A549 (cell line): Measurements from ENCODE around the gene LIN7A. TPM values are rescaled to one million over a fixed set of nuclear protein-coding genes. Genes with fewer than 3 reads are reported as not detected.

ENCODE experiments used
- ATAC-seq, 2 experiments: fragments of 200-7000 bp in 1 of 2; fragments of >200 bp in 1 of 2; cut with Nextera tagmentation in 1 of 2; cut with Tn5 transposase in 1 of 2; 3 replicates each; pipeline versions ENCODE4 v1.8.0 to v1.9.1; 2018 to 2020; ENCODE audit warnings: mild to moderate bottlenecking in 1 of 2, moderate library complexity in 1 of 2
- CTCF ChIA-PET: fragments of 300-600 bp; sonication (Branson Sonifier 250); formaldehyde crosslinking; extraction: SDS; loops from one replicate; lab custom pipeline; 2021; ENCODE audit warnings: antibody characterized with exemption, inconsistent platforms; lab: Yijun Ruan, JAX
- POLR2A ChIA-PET: fragments of 350-600 bp; formaldehyde crosslinking; extraction: SDS; loops from one replicate; lab custom pipeline; 2021; ENCODE audit warnings: antibody characterized with exemption, inconsistent platforms; lab: Yijun Ruan, JAX
- DNase-seq, 2 experiments: peaks; one replicate each; pipeline versions ENCODE4 v3.0.0 to v3.0.0-alpha.2; 2011 to 2016; ENCODE audit warnings: low read depth in 1 of 2, low spot score in 1 of 2
- FAIRE-seq: peaks from 2 replicates; lab custom pipeline; 2011; peaks lifted over from hg19 to GRCh38; lab: Jason Lieb, UNC
- H3K27ac ChIP-seq, 2 experiments: fragments of >200 bp; sonication (Bioruptor Twin); formaldehyde crosslinking; 3 replicates each; pipeline ENCODE4 v1.5.1; 2016 to 2017
- H3K4me1 ChIP-seq: fragments of >200 bp; sonication (Bioruptor Twin); formaldehyde crosslinking; 3 replicates; pipeline ENCODE4 v1.6.1; 2016
- H3K4me2 ChIP-seq: fragments of >200 bp; sonication (Bioruptor Twin); formaldehyde crosslinking; 3 replicates; pipeline ENCODE4 v1.6.1; 2016
- H3K4me3 ChIP-seq: fragments of >200 bp; sonication (Bioruptor Twin); formaldehyde crosslinking; 3 replicates; pipeline ENCODE4 v1.5.1; 2016
- H3K9me3 ChIP-seq: fragments of >200 bp; sonication (Bioruptor Twin); formaldehyde crosslinking; 3 replicates; pipeline ENCODE4 v1.6.1; 2016
- ATOH8 ChIP-seq: fragments of 250-450 bp; sonication (Bioruptor Pico); IDR thresholded peaks from 2 replicates; pipeline ENCODE4 v1.5.0; 2020; ENCODE audit warnings: low read depth, mild to moderate bottlenecking, moderate library complexity
- BHLHE40 ChIP-seq: IDR thresholded peaks from 2 replicates; pipeline ENCODE4 v1.6.1; 2012; ENCODE audit warnings: low read depth, low read length, inconsistent platforms
- CEBPB ChIP-seq, 2 experiments: fragments of >200 bp in 1 of 2; sonication (Bioruptor Twin) in 1 of 2; formaldehyde crosslinking in 1 of 2; IDR thresholded peaks; 2 replicates each; pipeline ENCODE4 v1.6.1; 2012 to 2016
- CHD2 ChIP-seq: fragments of 150-350 bp; IDR thresholded peaks from 2 replicates; pipeline ENCODE4 v1.6.1; 2014; ENCODE audit warnings: low read length; ENCODE audit not compliant: partially characterized antibody
- CHD4 ChIP-seq: fragments of 200-600 bp; sonication (generic); IDR thresholded peaks from 2 replicates; pipeline ENCODE4 v1.6.1; 2016; ENCODE audit warnings: antibody characterized with exemption, mild to moderate bottlenecking, borderline replicate concordance
- EHMT2 ChIP-seq: fragments of 200-600 bp; sonication (generic); IDR thresholded peaks from 2 replicates; pipeline ENCODE4 v1.6.1; 2016; ENCODE audit warnings: antibody characterized with exemption, low read depth, mild to moderate bottlenecking, moderate library complexity
- FOXS1 ChIP-seq: fragments of 250-450 bp; sonication (Bioruptor Pico); IDR thresholded peaks from 2 replicates; pipeline ENCODE4 v1.5.0; 2020; ENCODE audit warnings: mild to moderate bottlenecking, moderate library complexity
- GATA3 ChIP-seq: IDR thresholded peaks from 2 replicates; pipeline ENCODE4 v1.6.1; 2012; ENCODE audit warnings: borderline replicate concordance
- HDAC2 ChIP-seq: fragments of 200-600 bp; sonication (generic); IDR thresholded peaks from 2 replicates; pipeline ENCODE4 v1.6.1; 2016
- HEYL ChIP-seq: fragments of 250-450 bp; sonication (Bioruptor Pico); IDR thresholded peaks from 2 replicates; pipeline ENCODE4 v1.8.0; 2021; ENCODE audit warnings: mild to moderate bottlenecking, moderate library complexity
- HOXB13 ChIP-seq: fragments of 250-450 bp; sonication (Bioruptor Pico); IDR thresholded peaks from 2 replicates; pipeline ENCODE4 v1.5.0; 2020; ENCODE audit warnings: low read depth, mild to moderate bottlenecking, moderate library complexity
- MAZ ChIP-seq: fragments of 150-350 bp; IDR thresholded peaks from 2 replicates; pipeline ENCODE4 v1.6.1; 2014; ENCODE audit warnings: antibody characterized with exemption, low read depth, low read length, borderline replicate concordance
- MYC ChIP-seq: IDR thresholded peaks from 2 replicates; pipeline ENCODE4 v1.6.1; 2012; ENCODE audit warnings: mild to moderate bottlenecking, inconsistent platforms, low read length, improper control_type of control experiment, borderline replicate concordance
- POLR2AphosphoS2 ChIP-seq: conservative IDR thresholded peaks from 2 replicates; pipeline ENCODE4 v1.6.1; 2012; ENCODE audit warnings: low read length, improper control_type of control experiment, inconsistent platforms
- REST ChIP-seq: fragments of 200-600 bp; sonication (generic); IDR thresholded peaks from 2 replicates; pipeline ENCODE4 v1.6.1; 2016; ENCODE audit warnings: antibody characterized with exemption, mild to moderate bottlenecking, moderate library complexity
- RFX5 ChIP-seq: fragments of 450-650 bp; IDR thresholded peaks from 2 replicates; pipeline ENCODE4 v1.7.1; 2014; ENCODE audit warnings: antibody characterized with exemption, mild to moderate bottlenecking, moderate library complexity
- USF2 ChIP-seq: fragments of 450-650 bp; IDR thresholded peaks from 2 replicates; pipeline ENCODE4 v1.6.1; 2014; ENCODE audit warnings: antibody characterized with exemption
- WGBS: methylation state at CpG from one replicate; pipeline ENCODE4 v1.1.6; 2017; ENCODE audit errors: missing lambda C conversion rate; 5-methylcytosine and 5-hydroxymethylcytosine counted together
- polyA plus RNA-seq, 4 experiments: library from polyadenylated mRNA; depleted of rRNA in 3 of 4; stranded (reverse); fragments of >200 nt; fragmentation: RNase III in 1 of 4; extraction: RNeasy Plus Mini Kit Qiagen cat#74134 plus additional on column Dnase treatment in 1 of 4; gene quantifications; 2 replicates in 3 of 4; 3 replicates in 1 of 4; pipeline ENCODE4 v1.2.3, GENCODE V29; 2011 to 2017
- TF ChIP-seq, protein P1 (sequence below): fragments of >200 bp; sonication (Bioruptor Twin); formaldehyde crosslinking; IDR thresholded peaks from 3 replicates; pipeline ENCODE4 v1.6.1; 2016
- TF ChIP-seq, protein P2 (sequence below): fragments of >200 bp; sonication (Bioruptor Twin); formaldehyde crosslinking; IDR thresholded peaks from 2 replicates; pipeline ENCODE4 v1.6.1; 2016
- TF ChIP-seq, protein P3 (sequence below): IDR thresholded peaks from 2 replicates; pipeline ENCODE4 v1.6.1; 2012

Gene LIN7A
- polyA plus RNA-seq, 2 of the 4 experiments (the other 2 are of a cell fraction), result 0.23 to 2.6 TPM

DNA sequence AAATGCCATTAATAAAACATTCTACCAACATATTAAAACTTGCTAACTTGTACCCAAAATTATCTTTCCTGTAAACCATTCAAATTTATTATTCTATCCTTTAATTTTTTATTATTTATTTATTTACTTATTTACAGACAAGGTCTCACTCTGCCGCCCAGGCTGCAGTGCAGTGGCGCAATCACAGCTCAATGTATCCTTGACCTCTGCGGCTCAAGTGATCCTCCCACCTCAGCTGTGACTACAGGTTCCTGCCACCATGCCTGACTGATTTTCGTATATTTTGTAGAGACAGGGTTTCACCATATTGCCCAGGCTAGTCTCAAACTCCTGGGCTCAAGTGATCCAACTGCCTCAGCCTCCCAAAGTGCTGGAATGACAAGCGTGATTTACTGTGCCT is 20.4 kb upstream of the LIN7A start (continued):
- TF ChIP-seq USF2 (no peak), GATA3 (no peak), HEYL (CRISPR knock-in tag) (no peak), RFX5 (no peak), CHD2 (no peak), BHLHE40 (no peak)
- TF ChIP-seq, protein P1, sequence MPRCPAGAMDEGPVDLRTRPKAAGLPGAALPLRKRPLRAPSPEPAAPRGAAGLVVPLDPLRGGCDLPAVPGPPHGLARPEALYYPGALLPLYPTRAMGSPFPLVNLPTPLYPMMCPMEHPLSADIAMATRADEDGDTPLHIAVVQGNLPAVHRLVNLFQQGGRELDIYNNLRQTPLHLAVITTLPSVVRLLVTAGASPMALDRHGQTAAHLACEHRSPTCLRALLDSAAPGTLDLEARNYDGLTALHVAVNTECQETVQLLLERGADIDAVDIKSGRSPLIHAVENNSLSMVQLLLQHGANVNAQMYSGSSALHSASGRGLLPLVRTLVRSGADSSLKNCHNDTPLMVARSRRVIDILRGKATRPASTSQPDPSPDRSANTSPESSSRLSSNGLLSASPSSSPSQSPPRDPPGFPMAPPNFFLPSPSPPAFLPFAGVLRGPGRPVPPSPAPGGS, result no peak

GRCh38 chr12:80954857-80955520 is 17.3 kb upstream of the LIN7A start:
- FAIRE-seq (no peak), ATAC-seq (no peak)

DNA sequence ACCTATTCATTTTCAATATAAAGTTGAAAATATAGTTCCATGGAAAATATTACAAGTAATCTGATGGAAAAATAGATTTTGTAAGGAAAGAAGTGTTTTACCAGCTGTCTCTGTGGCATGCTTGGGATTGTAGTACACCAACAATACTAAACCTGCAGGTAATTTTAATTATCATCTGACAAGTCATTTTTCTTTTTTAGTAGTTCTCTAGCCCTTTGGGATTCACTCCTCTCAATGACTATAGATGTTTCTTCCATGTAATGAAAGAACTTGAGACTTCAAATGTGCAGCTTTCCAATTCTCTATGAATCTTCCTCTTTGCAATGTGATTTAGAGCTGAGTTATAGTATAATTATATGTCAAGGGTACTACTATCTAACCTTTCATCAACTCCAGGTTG is 14.7 kb upstream of the LIN7A start:
- Histone ChIP-seq H3K4me3 (no peak overlapping the region), H3K4me1 (no peaks in the 10 kb centered on the region), H3K9me3 (no peaks in the 10 kb centered on the region), H3K27ac (no peak overlapping the region), H3K4me2 (no peak overlapping the region)
- DNase-seq (no peak), FAIRE-seq (no peak), ATAC-seq (no peak)
- CTCF ChIA-PET, result no interaction called here
- POLR2A ChIA-PET, result no interaction called here
- TF ChIP-seq REST, result no peak
- no peak for TF ChIP-seq EHMT2
- TF ChIP-seq, protein P2, sequence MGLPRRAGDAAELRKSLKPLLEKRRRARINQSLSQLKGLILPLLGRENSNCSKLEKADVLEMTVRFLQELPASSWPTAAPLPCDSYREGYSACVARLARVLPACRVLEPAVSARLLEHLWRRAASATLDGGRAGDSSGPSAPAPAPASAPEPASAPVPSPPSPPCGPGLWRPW, result no peak
- TF ChIP-seq CHD4, result no peak
- no peak for TF ChIP-seq HOXB13 (CRISPR knock-in tag)
- TF ChIP-seq, protein P3, sequence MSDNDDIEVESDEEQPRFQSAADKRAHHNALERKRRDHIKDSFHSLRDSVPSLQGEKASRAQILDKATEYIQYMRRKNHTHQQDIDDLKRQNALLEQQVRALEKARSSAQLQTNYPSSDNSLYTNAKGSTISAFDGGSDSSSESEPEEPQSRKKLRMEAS, result no peak
- TF ChIP-seq FOXS1 (CRISPR knock-in tag), result no peak
- TF ChIP-seq MAZ, result no peak
- no peak for TF ChIP-seq HDAC2
- no peak for TF ChIP-seq POLR2AphosphoS2
- no peak for TF ChIP-seq CEBPB (IDR thresholded peaks at IDR 0.05)

More at GRCh38 chr12:80954857-80955520, 17.3 kb upstream of the LIN7A start:
- H3K4me2 ChIP-seq, result no peak overlapping the region
- ChIA-PET CTCF (no interaction called here), POLR2A (no interaction called here)
- TF ChIP-seq ATOH8 (CRISPR knock-in tag), result no peak
- TF ChIP-seq MYC, result no peak
- WGBS, result 22% methylated on average over 5 of the region's 5 CpGs
- no peak overlapping the region for H3K4me3 ChIP-seq
- no peak for DNase-seq
- no peaks in the 10 kb centered on the region for H3K9me3 ChIP-seq
- no peaks in the 10 kb centered on the region for H3K4me1 ChIP-seq
- H3K27ac ChIP-seq, result no peak overlapping the region
